GM23338 (cell line): ENCODE data around the gene TYSND1. TPM values are rescaled to one million over a fixed set of nuclear protein-coding genes. Genes with fewer than 3 reads are reported as not detected.

Experiments
- ATAC-seq: fragments of 200-7000 bp; cut with Tn5 transposase; 3 replicates; pipeline ENCODE4 v1.9.1; 2020
- DNase-seq: peaks from one replicate; pipeline ENCODE4 v3.0.0-alpha.2; 2015; ENCODE audit warnings: low spot score
- H2AFZ ChIP-seq: fragments of 200-600 bp; sonication (generic); 2 replicates; pipeline ENCODE4 v1.8.0; 2016; ENCODE audit warnings: antibody characterized with exemption, mild to moderate bottlenecking, moderate library complexity
- H3F3A ChIP-seq: fragments of 200-600 bp; sonication (generic); replicated peaks from 2 replicates; pipeline ENCODE4 v1.8.0; 2017; ENCODE audit warnings: antibody characterized with exemption, mixed run types, low read depth
- H3K27ac ChIP-seq: fragments of 200-600 bp; sonication (generic); 2 replicates; pipeline ENCODE4 v1.6.1; 2016; ENCODE audit warnings: low read depth
- H3K27me3 ChIP-seq: fragments of 200-600 bp; sonication (generic); 2 replicates; pipeline ENCODE4 v1.8.0; 2016; ENCODE audit warnings: mild to moderate bottlenecking, mixed run types, moderate library complexity; ENCODE audit not compliant: insufficient read depth
- H3K36me3 ChIP-seq: fragments of 200-600 bp; sonication (generic); 2 replicates; pipeline ENCODE4 v1.8.0; 2016; ENCODE audit warnings: mild to moderate bottlenecking; ENCODE audit not compliant: insufficient read depth
- H3K4me1 ChIP-seq: fragments of 200-600 bp; sonication (generic); 2 replicates; pipeline ENCODE4 v1.8.0; 2016; ENCODE audit warnings: mild to moderate bottlenecking, moderate library complexity; ENCODE audit not compliant: insufficient read depth
- H3K4me2 ChIP-seq: fragments of 200-600 bp; sonication (generic); 2 replicates; pipeline ENCODE4 v1.7.1; 2017; ENCODE audit warnings: mixed run types
- H3K4me3 ChIP-seq: fragments of 200-600 bp; sonication (generic); 2 replicates; pipeline ENCODE4 v1.6.1; 2016; ENCODE audit warnings: mixed run types
- H3K79me2 ChIP-seq: fragments of 200-600 bp; sonication (generic); replicated peaks from 2 replicates; pipeline ENCODE4 v1.8.0; 2017; ENCODE audit warnings: mild to moderate bottlenecking; ENCODE audit not compliant: insufficient read depth
- H3K9me2 ChIP-seq: fragments of 200-600 bp; sonication (generic); 2 replicates; pipeline ENCODE4 v1.8.0; 2017; ENCODE audit not compliant: insufficient read depth
- H4K20me1 ChIP-seq: fragments of 200-600 bp; sonication (generic); replicated peaks from 2 replicates; pipeline ENCODE4 v1.8.0; 2017; ENCODE audit warnings: mild to moderate bottlenecking; ENCODE audit not compliant: insufficient read depth
- H3K27ac Mint-ChIP-seq: 2 replicates; pipeline ENCODE4 v1.8.0; 2020; ENCODE audit warnings: inconsistent platforms, mild to moderate bottlenecking, moderate library complexity, mixed read lengths
- H3K27me3 Mint-ChIP-seq: 3 replicates; pipeline ENCODE4 v1.8.0; 2022; ENCODE audit warnings: low read depth, mild to moderate bottlenecking, moderate library complexity, mixed read lengths, inconsistent platforms; ENCODE audit not compliant: insufficient read depth, poor library complexity
- H3K36me3 Mint-ChIP-seq: 3 replicates; pipeline ENCODE4 v1.8.0; 2021; ENCODE audit warnings: low read depth, mild to moderate bottlenecking, inconsistent platforms, moderate library complexity, mixed read lengths
- H3K4me1 Mint-ChIP-seq: 3 replicates; pipeline ENCODE4 v1.8.0; 2020; ENCODE audit warnings: mild to moderate bottlenecking, inconsistent platforms, mixed read lengths
- H3K4me3 Mint-ChIP-seq: 3 replicates; pipeline ENCODE4 v1.8.0; 2021; ENCODE audit warnings: moderate library complexity, mild to moderate bottlenecking, inconsistent platforms, mixed read lengths
- H3K9me3 Mint-ChIP-seq: 3 replicates; pipeline ENCODE4 v1.8.0; 2020; ENCODE audit warnings: moderate library complexity, mild to moderate bottlenecking, inconsistent platforms, mixed read lengths
- CREB1 ChIP-seq: fragments of 250-450 bp; sonication (Bioruptor Pico); IDR thresholded peaks from 2 replicates; pipeline ENCODE4 v1.5.0; 2020; ENCODE audit warnings: low read depth, mild to moderate bottlenecking, moderate library complexity
- EZH2 ChIP-seq: fragments of 200-600 bp; sonication (generic); IDR thresholded peaks from one replicate; pipeline ENCODE4 v1.8.0; 2017; ENCODE audit warnings: antibody characterized with exemption, mild to moderate bottlenecking, low read depth; ENCODE audit not compliant: unreplicated experiment
- EZH2phosphoT487 ChIP-seq: fragments of 200-600 bp; sonication (generic); IDR thresholded peaks from one replicate; pipeline ENCODE4 v1.8.1; 2018; ENCODE audit warnings: antibody characterized with exemption; ENCODE audit not compliant: unreplicated experiment
- JUNB ChIP-seq: IDR thresholded peaks from one replicate; pipeline ENCODE4 v1.6.1; 2016; ENCODE audit warnings: antibody characterized with exemption; ENCODE audit not compliant: unreplicated experiment
- NANOG ChIP-seq: IDR thresholded peaks from 2 replicates; pipeline ENCODE4 v1.6.1; 2016; ENCODE audit warnings: antibody characterized with exemption, borderline replicate concordance
- POLR2AphosphoS5 ChIP-seq: IDR thresholded peaks from 2 replicates; pipeline ENCODE4 v1.6.1; 2016; ENCODE audit warnings: antibody characterized with exemption, low read depth
- STAT1 ChIP-seq: IDR thresholded peaks from one replicate; pipeline ENCODE4 v1.6.1; 2016; ENCODE audit warnings: antibody characterized with exemption; ENCODE audit not compliant: unreplicated experiment
- ZNF114 ChIP-seq: fragments of 250-450 bp; sonication (Bioruptor Pico); IDR thresholded peaks from 2 replicates; pipeline ENCODE4 v1.5.0; 2020; ENCODE audit warnings: mild to moderate bottlenecking, moderate library complexity
- ZNF331 ChIP-seq: fragments of 250-450 bp; sonication (Bioruptor Pico); IDR thresholded peaks from 2 replicates; pipeline ENCODE4 v1.5.0; 2020; ENCODE audit warnings: low read depth, mild to moderate bottlenecking, moderate library complexity
- polyA plus RNA-seq: library from polyadenylated mRNA; unstranded; fragments of >200 nt; fragmentation: Nextera tagmentation; extraction: Ambion mirVana; gene quantifications from 2 replicates; pipeline ENCODE4 v1.2.1, GENCODE V29; 2016
- total RNA-seq: library from RNA; depleted of rRNA; stranded (reverse); fragments of >200 nt; shearing (Covaris generic); gene quantifications from 2 replicates; pipeline ENCODE4 v1.2.3, GENCODE V29; 2014
- TF ChIP-seq, protein P1 (sequence below): fragments of 250-450 bp; sonication (Bioruptor Pico); IDR thresholded peaks from 2 replicates; pipeline ENCODE4 v1.5.0; 2020; ENCODE audit warnings: mild to moderate bottlenecking, moderate library complexity
- TF ChIP-seq, protein P2 (sequence below): IDR thresholded peaks from one replicate; pipeline ENCODE4 v1.6.1; 2018; ENCODE audit warnings: antibody characterized with exemption; ENCODE audit not compliant: unreplicated experiment
- TF ChIP-seq, protein P3 (sequence below): IDR thresholded peaks from 2 replicates; pipeline ENCODE4 v1.6.1; 2016; ENCODE audit warnings: antibody characterized with exemption
- TF ChIP-seq, protein P4 (sequence below), 2 experiments: fragments of 200-600 bp in 1 of 2; sonication (generic) in 1 of 2; conservative IDR thresholded peaks; 2 replicates each; pipeline versions ENCODE4 v1.5.1 to v1.6.1; 2016 to 2017; ENCODE audit warnings: antibody characterized with exemption in 2 of 2, low read depth in 2 of 2, mild to moderate bottlenecking in 2 of 2, moderate library complexity in 1 of 2

TYSND1 gene
- total and polyA plus RNA-seq, 2 experiments from 2014 or later = 5.2 to 19.5 TPM

DNA sequence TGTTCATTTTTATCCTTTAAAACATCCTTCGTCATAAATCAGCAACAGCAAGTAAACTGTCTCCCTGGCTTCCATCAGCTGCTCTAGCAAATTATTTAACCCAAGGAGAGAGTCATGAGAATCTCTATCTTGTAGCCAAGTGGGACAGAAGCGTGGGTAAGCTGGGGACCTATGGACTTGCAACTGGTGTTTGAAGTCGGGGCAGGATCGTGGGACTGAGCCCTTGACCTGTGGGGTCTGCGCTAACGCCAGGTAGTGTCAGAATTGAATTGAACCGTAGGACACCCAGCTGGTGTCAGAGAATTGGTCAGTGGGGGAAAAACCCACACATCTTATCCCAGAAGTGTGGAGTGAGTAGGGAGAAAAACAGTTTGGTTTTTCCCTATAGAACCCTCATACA lies 27.3 kb downstream of the TYSND1 start:
- Mint-ChIP-seq H3K4me1 (peaks cover 3% of the 10 kb centered on the region; the same call in 1 of the 3 replicates), H3K27ac (no peak overlapping the region), H3K4me3 (no peak overlapping the region), H3K27me3 (peaks cover 15% of the 10 kb centered on the region), H3K9me3 (no peaks in the 10 kb centered on the region; the same call in 2 of the 3 replicates), H3K36me3 (no peaks in the 10 kb centered on the region)
- Histone ChIP-seq H3K27ac (no peak overlapping the region), H3K36me3 (no peaks in the 10 kb centered on the region), H3K79me2 (no peaks in the 10 kb centered on the region), H3K4me3 (no peak overlapping the region), H3K27me3 (no peaks in the 10 kb centered on the region), H3K4me2 (no peak overlapping the region), H3K4me1 (no peaks in the 10 kb centered on the region), H4K20me1 (no peaks in the 10 kb centered on the region), H3F3A (no peaks in the 10 kb centered on the region), H3K9me2 (no peaks in the 10 kb centered on the region), H2AFZ (no peak overlapping the region)
- ATAC-seq = no peak
- no peak for DNase-seq
- TF ChIP-seq POLR2AphosphoS5 (no peak), ZNF114 (CRISPR knock-in tag) (no peak), ZNF331 (CRISPR knock-in tag) (no peak), STAT1 (no peak), EZH2phosphoT487 (no peak), EZH2 (no peak), JUNB (no peak), NANOG (no peak), CREB1 (no peak)
- TF ChIP-seq, protein P1, sequence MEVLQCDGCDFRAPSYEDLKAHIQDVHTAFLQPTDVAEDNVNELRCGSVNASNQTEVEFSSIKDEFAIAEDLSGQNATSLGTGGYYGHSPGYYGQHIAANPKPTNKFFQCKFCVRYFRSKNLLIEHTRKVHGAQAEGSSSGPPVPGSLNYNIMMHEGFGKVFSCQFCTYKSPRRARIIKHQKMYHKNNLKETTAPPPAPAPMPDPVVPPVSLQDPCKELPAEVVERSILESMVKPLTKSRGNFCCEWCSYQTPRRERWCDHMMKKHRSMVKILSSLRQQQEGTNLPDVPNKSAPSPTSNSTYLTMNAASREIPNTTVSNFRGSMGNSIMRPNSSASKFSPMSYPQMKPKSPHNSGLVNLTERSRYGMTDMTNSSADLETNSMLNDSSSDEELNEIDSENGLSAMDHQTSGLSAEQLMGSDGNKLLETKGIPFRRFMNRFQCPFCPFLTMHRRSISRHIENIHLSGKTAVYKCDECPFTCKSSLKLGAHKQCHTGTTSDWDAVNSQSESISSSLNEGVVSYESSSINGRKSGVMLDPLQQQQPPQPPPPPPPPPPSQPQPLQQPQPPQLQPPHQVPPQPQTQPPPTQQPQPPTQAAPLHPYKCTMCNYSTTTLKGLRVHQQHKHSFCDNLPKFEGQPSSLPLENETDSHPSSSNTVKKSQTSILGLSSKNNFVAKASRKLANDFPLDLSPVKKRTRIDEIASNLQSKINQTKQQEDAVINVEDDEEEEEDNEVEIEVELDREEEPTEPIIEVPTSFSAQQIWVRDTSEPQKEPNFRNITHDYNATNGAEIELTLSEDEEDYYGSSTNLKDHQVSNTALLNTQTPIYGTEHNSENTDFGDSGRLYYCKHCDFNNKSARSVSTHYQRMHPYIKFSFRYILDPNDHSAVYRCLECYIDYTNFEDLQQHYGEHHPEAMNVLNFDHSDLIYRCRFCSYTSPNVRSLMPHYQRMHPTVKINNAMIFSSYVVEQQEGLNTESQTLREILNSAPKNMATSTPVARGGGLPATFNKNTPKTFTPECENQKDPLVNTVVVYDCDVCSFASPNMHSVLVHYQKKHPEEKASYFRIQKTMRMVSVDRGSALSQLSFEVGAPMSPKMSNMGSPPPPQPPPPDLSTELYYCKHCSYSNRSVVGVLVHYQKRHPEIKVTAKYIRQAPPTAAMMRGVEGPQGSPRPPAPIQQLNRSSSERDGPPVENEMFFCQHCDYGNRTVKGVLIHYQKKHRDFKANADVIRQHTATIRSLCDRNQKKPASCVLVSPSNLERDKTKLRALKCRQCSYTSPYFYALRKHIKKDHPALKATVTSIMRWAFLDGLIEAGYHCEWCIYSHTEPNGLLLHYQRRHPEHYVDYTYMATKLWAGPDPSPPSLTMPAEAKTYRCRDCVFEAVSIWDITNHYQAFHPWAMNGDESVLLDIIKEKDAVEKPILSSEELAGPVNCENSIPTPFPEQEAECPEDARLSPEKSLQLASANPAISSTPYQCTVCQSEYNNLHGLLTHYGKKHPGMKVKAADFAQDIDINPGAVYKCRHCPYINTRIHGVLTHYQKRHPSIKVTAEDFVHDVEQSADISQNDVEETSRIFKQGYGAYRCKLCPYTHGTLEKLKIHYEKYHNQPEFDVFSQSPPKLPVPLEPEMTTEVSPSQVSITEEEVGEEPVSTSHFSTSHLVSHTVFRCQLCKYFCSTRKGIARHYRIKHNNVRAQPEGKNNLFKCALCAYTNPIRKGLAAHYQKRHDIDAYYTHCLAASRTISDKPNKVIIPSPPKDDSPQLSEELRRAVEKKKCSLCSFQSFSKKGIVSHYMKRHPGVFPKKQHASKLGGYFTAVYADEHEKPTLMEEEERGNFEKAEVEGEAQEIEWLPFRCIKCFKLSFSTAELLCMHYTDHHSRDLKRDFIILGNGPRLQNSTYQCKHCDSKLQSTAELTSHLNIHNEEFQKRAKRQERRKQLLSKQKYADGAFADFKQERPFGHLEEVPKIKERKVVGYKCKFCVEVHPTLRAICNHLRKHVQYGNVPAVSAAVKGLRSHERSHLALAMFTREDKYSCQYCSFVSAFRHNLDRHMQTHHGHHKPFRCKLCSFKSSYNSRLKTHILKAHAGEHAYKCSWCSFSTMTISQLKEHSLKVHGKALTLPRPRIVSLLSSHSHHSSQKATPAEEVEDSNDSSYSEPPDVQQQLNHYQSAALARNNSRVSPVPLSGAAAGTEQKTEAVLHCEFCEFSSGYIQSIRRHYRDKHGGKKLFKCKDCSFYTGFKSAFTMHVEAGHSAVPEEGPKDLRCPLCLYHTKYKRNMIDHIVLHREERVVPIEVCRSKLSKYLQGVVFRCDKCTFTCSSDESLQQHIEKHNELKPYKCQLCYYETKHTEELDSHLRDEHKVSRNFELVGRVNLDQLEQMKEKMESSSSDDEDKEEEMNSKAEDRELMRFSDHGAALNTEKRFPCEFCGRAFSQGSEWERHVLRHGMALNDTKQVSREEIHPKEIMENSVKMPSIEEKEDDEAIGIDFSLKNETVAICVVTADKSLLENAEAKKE = no peak
- TF ChIP-seq, protein P2, sequence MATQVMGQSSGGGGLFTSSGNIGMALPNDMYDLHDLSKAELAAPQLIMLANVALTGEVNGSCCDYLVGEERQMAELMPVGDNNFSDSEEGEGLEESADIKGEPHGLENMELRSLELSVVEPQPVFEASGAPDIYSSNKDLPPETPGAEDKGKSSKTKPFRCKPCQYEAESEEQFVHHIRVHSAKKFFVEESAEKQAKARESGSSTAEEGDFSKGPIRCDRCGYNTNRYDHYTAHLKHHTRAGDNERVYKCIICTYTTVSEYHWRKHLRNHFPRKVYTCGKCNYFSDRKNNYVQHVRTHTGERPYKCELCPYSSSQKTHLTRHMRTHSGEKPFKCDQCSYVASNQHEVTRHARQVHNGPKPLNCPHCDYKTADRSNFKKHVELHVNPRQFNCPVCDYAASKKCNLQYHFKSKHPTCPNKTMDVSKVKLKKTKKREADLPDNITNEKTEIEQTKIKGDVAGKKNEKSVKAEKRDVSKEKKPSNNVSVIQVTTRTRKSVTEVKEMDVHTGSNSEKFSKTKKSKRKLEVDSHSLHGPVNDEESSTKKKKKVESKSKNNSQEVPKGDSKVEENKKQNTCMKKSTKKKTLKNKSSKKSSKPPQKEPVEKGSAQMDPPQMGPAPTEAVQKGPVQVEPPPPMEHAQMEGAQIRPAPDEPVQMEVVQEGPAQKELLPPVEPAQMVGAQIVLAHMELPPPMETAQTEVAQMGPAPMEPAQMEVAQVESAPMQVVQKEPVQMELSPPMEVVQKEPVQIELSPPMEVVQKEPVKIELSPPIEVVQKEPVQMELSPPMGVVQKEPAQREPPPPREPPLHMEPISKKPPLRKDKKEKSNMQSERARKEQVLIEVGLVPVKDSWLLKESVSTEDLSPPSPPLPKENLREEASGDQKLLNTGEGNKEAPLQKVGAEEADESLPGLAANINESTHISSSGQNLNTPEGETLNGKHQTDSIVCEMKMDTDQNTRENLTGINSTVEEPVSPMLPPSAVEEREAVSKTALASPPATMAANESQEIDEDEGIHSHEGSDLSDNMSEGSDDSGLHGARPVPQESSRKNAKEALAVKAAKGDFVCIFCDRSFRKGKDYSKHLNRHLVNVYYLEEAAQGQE = no peak
- TF ChIP-seq, protein P3, sequence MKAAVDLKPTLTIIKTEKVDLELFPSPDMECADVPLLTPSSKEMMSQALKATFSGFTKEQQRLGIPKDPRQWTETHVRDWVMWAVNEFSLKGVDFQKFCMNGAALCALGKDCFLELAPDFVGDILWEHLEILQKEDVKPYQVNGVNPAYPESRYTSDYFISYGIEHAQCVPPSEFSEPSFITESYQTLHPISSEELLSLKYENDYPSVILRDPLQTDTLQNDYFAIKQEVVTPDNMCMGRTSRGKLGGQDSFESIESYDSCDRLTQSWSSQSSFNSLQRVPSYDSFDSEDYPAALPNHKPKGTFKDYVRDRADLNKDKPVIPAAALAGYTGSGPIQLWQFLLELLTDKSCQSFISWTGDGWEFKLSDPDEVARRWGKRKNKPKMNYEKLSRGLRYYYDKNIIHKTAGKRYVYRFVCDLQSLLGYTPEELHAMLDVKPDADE = no peak
- TF ChIP-seq, protein P4, sequence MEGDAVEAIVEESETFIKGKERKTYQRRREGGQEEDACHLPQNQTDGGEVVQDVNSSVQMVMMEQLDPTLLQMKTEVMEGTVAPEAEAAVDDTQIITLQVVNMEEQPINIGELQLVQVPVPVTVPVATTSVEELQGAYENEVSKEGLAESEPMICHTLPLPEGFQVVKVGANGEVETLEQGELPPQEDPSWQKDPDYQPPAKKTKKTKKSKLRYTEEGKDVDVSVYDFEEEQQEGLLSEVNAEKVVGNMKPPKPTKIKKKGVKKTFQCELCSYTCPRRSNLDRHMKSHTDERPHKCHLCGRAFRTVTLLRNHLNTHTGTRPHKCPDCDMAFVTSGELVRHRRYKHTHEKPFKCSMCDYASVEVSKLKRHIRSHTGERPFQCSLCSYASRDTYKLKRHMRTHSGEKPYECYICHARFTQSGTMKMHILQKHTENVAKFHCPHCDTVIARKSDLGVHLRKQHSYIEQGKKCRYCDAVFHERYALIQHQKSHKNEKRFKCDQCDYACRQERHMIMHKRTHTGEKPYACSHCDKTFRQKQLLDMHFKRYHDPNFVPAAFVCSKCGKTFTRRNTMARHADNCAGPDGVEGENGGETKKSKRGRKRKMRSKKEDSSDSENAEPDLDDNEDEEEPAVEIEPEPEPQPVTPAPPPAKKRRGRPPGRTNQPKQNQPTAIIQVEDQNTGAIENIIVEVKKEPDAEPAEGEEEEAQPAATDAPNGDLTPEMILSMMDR (conservative IDR thresholded peaks at IDR 0.05; ENCODE audit: low read depth in 2 of 2) = no peak
